Gastroesophageal sphincter (tissue), 3 donors: ENCODE results near the gene PARD6B.

Source experiments
- POLR2A ChIP-seq, 2 donors: fragments of 450-650 bp; IDR thresholded peaks; one replicate each; pipeline ENCODE4 v1.6.1; 2017; ENCODE audit warnings: antibody characterized with exemption in 2 of 2, mild to moderate bottlenecking in 2 of 2, moderate library complexity in 1 of 2
- POLR2AphosphoS5 ChIP-seq: sonication (generic); formaldehyde crosslinking; IDR thresholded peaks from one replicate; pipeline ENCODE4 v1.6.1; 2017; ENCODE audit warnings: antibody characterized with exemption
- TF ChIP-seq, protein P1 (sequence below), 4 experiments: fragments of 200-600 bp in 2 of 4; fragments of 450-650 bp in 2 of 4; sonication (generic) in 1 of 4; IDR thresholded peaks; one replicate each; pipeline ENCODE4 v1.5.1; 2017 to 2019; ENCODE audit warnings: antibody characterized with exemption in 4 of 4, mild to moderate bottlenecking in 2 of 4, moderate library complexity in 2 of 4

DNA sequence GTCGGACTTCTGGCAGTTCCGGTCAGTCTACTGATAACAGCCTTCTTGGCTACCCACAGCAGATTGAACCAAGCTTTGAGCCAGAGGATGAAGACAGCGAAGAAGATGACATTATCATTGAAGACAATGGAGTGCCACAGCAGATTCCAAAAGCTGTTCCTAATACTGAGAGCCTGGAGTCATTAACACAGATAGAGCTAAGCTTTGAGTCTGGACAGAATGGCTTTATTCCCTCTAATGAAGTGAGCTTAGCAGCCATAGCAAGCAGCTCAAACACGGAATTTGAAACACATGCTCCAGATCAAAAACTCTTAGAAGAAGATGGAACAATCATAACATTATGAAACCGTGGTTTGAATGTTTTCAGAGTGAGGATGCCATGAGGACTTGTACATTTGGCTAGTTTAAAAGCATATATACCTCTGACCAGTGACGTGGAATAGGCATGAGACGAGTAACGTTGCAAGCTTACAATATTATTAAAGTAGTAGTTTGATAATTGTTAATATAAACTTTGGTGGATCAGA, 18.8 kb downstream of the PARD6B start:
- TF ChIP-seq, protein P1, sequence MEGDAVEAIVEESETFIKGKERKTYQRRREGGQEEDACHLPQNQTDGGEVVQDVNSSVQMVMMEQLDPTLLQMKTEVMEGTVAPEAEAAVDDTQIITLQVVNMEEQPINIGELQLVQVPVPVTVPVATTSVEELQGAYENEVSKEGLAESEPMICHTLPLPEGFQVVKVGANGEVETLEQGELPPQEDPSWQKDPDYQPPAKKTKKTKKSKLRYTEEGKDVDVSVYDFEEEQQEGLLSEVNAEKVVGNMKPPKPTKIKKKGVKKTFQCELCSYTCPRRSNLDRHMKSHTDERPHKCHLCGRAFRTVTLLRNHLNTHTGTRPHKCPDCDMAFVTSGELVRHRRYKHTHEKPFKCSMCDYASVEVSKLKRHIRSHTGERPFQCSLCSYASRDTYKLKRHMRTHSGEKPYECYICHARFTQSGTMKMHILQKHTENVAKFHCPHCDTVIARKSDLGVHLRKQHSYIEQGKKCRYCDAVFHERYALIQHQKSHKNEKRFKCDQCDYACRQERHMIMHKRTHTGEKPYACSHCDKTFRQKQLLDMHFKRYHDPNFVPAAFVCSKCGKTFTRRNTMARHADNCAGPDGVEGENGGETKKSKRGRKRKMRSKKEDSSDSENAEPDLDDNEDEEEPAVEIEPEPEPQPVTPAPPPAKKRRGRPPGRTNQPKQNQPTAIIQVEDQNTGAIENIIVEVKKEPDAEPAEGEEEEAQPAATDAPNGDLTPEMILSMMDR (IDR thresholded peaks at IDR 0.05), result no peak
- TF ChIP-seq POLR2AphosphoS5, result no peak
- no peak for TF ChIP-seq POLR2A (IDR thresholded peaks at IDR 0.05)
